Cardiac muscle cell (in vitro differentiated cells and primary cell): ENCODE results near the gene CUX1. TPM values are rescaled to one million over a fixed set of nuclear protein-coding genes. Genes with fewer than 3 reads are reported as not detected.

ENCODE experiments used
- DNase-seq, 2 donors: peaks; one replicate each; pipeline versions ENCODE4 v3.0.0 to v3.0.0-alpha.2; 2010 to 2017; ENCODE audit warnings: low read depth in 1 of 2, low spot score in 1 of 2
- H3K27ac ChIP-seq: fragments of 200-600 bp; sonication (generic); 2 replicates; pipeline ENCODE4 v1.5.1; 2016
- H3K27me3 ChIP-seq: fragments of 200-600 bp; sonication (generic); 2 replicates; pipeline ENCODE4 v1.6.0; 2016; ENCODE audit warnings: control low read depth
- H3K36me3 ChIP-seq: fragments of 200-600 bp; sonication (generic); 2 replicates; pipeline ENCODE4 v1.5.1; 2016; ENCODE audit warnings: control low read depth
- H3K4me1 ChIP-seq: fragments of 200-600 bp; sonication (generic); 2 replicates; pipeline ENCODE4 v1.8.1; 2017; ENCODE audit warnings: low read depth, mild to moderate bottlenecking, mixed run types
- H3K4me3 ChIP-seq: fragments of 200-600 bp; sonication (generic); 2 replicates; pipeline ENCODE4 v1.5.1; 2016; ENCODE audit warnings: mild to moderate bottlenecking
- H3K9me3 ChIP-seq: fragments of 200-600 bp; sonication (generic); 2 replicates; pipeline ENCODE4 v1.5.1; 2017; ENCODE audit warnings: low read depth, mild to moderate bottlenecking, control low read depth
- CTCF ChIP-seq: IDR thresholded peaks from 2 replicates; pipeline ENCODE4 v1.5.1; 2012; ENCODE audit warnings: low read depth, mild to moderate bottlenecking, low read length
- polyA plus RNA-seq: library from polyadenylated mRNA; unstranded; fragments of >200 nt; fragmentation: Nextera tagmentation; extraction: Ambion mirVana; gene quantifications from 2 replicates; pipeline ENCODE4 v1.2.1, GENCODE V29; 2016
- total RNA-seq: library from RNA; depleted of rRNA; stranded (reverse); fragments of >200 nt; gene quantifications from 2 replicates; pipeline ENCODE4 v1.2.3, GENCODE V29; 2016

The CUX1 gene
- total and polyA plus RNA-seq, 2 experiments from 2014 or later: 67.7 to 85.3 TPM

GRCh38 chr7:101972627-101973026 lies 155.2 kb downstream of the CUX1 start:
- H3K4me3 ChIP-seq: no peak overlapping the region
- no peaks in the 10 kb centered on the region for H3K36me3 ChIP-seq
- H3K27me3 ChIP-seq: no peaks in the 10 kb centered on the region
- no peak for TF ChIP-seq CTCF
- H3K9me3 ChIP-seq: no peaks in the 10 kb centered on the region
- no peak for DNase-seq
- H3K27ac ChIP-seq: peak overlapping the region; percentile 72
- H3K4me1 ChIP-seq: peaks cover 16% of the 10 kb centered on the region

GRCh38 chr7:101973130-101973529 lies 155.7 kb downstream of the CUX1 start:
- Histone ChIP-seq H3K36me3 (no peaks in the 10 kb centered on the region), H3K9me3 (no peaks in the 10 kb centered on the region), H3K4me3 (no peak overlapping the region), H3K4me1 (peaks cover 16% of the 10 kb centered on the region), H3K27ac (peak overlapping the region; percentile 72), H3K27me3 (no peaks in the 10 kb centered on the region)
- no peak for DNase-seq
- TF ChIP-seq CTCF: no peak

- DNase-seq: no peak
- no peak for TF ChIP-seq CTCF
- Histone ChIP-seq H3K4me1 (peaks cover 14% of the 10 kb centered on the region), H3K9me3 (no peaks in the 10 kb centered on the region), H3K27ac (peak overlapping the region; percentile 68), H3K4me3 (no peak overlapping the region), H3K27me3 (no peaks in the 10 kb centered on the region), H3K36me3 (no peaks in the 10 kb centered on the region)
These were observed 157.0 kb downstream of the CUX1 start for GRCh38 chr7:101974393-101974792.

GRCh38 chr7:101975046-101975445 lies 157.6 kb downstream of the CUX1 start:
- H3K9me3 ChIP-seq: no peaks in the 10 kb centered on the region
- H3K36me3 ChIP-seq: no peaks in the 10 kb centered on the region
- DNase-seq: no peak
- H3K27me3 ChIP-seq: no peaks in the 10 kb centered on the region
- TF ChIP-seq CTCF: no peak
- no peak overlapping the region for H3K27ac ChIP-seq
- no peak overlapping the region for H3K4me3 ChIP-seq
- H3K4me1 ChIP-seq: peaks cover 13% of the 10 kb centered on the region

GRCh38 chr7:101976411-101976810 lies 159.0 kb downstream of the CUX1 start:
- DNase-seq: no peak
- no peaks in the 10 kb centered on the region for H3K36me3 ChIP-seq
- peaks cover 13% of the 10 kb centered on the region for H3K4me1 ChIP-seq
- TF ChIP-seq CTCF: no peak
- H3K27ac ChIP-seq: no peak overlapping the region
- no peaks in the 10 kb centered on the region for H3K9me3 ChIP-seq
- no peak overlapping the region for H3K4me3 ChIP-seq
- no peaks in the 10 kb centered on the region for H3K27me3 ChIP-seq

- H3K36me3 ChIP-seq: no peaks in the 10 kb centered on the region
- H3K4me3 ChIP-seq: no peak overlapping the region
- H3K4me1 ChIP-seq: peaks cover 13% of the 10 kb centered on the region
- DNase-seq: no peak
- no peak for TF ChIP-seq CTCF
- no peak overlapping the region for H3K27ac ChIP-seq
- H3K9me3 ChIP-seq: no peaks in the 10 kb centered on the region
- H3K27me3 ChIP-seq: no peaks in the 10 kb centered on the region
These were observed 159.8 kb downstream of the CUX1 start for GRCh38 chr7:101977249-101977648.
